KBM-7 (cell line): Measurements from ENCODE around the gene CCNY.
A peak's percentile ranks its signal among the peaks of the same experiment; 100 is the strongest.

Source experiments
- DNase-seq: peaks from one replicate; pipeline ENCODE4 v3.0.0-alpha.2; 2015
- in situ Hi-C: fragments of 300-500 bp; cut with MboI; formaldehyde crosslinking; loops from 2 replicates; pipeline ENCODE4 v1.14.3; 2020; ENCODE audit warnings: low sequenced_read_pairs, low pct_unique_long_range_greater_than_20kb, mixed read lengths

The CCNY gene

DNA sequence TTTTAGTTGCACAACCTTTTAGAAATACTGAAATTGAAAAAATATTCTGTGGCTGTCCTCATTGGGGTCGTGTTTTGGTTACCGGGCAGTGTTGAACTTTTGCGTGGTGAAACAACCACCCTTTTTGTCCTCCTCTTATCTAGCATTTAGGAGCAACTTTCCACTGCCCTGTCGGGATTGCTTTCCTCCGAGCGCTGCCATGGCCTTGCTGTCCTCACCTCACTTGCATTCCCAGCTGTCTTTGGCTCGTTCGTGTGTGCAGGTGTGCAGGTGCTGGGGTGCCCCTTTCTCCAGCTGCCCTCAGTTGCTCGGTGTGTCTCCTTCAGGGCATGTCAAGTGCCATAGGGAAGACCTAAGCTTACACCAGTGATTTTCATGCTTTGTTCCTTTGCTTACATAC is 151.9 kb downstream of the CCNY start:
- in situ Hi-C loops = no loop called here
- DNase-seq = no peak

DNA sequence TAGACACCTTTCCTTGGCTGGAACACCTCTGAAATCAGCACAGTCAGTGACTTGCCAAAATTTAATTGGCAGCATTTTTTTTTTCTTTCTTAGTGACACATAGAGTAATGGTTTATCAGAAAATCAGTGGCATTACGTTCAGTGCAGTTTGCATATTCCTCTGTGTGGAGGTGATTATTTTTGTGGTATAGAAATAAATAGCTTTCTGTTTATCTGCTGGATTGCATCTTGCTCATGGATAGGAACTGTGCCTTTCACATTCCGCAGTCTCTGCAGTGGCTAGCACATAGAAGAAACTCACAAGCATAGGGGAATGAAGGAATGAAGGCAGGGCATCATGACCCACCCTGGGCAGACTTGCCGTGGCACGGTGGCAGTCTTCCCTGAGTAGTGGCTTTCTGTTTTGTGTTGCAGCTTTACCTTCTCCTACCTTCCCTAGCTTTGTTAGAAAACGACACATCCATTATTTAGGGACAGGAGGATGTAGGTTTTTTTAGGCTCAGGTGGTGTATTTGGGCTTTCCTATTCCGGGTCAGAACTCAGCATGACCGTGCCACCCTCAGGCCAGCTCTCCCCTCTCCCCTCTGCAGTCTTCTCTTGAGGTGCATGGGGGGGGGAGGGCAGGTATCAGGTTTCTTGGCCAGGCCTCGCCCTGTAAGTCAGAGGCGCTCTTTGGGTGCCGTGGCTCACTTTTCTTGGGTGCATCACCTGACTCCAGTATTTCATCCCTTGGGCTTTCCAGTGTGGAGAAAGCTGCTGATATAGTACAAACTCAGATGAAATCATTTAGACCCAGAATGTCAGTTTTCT is 156.3 kb downstream of the CCNY start:
- no peak for DNase-seq
- in situ Hi-C loops = no loop called here

GRCh38 chr10:35493196-35494118 is 157.1 kb downstream of the CCNY start:
- in situ Hi-C loops = no loop called here
- no peak for DNase-seq

GRCh38 chr10:35495521-35496119 is 159.3 kb downstream of the CCNY start:
- in situ Hi-C loops = no loop called here
- peak; percentile 14 for DNase-seq

GRCh38 chr10:35497909-35498308 is 161.6 kb downstream of the CCNY start:
- DNase-seq = no peak
- in situ Hi-C loops = no loop called here

- no peak for DNase-seq
- in situ Hi-C loops = no loop called here
Measured at GRCh38 chr10:35498693-35499092, 162.4 kb downstream of the CCNY start.

- in situ Hi-C loops = no loop called here
- DNase-seq = no peak
Measured at GRCh38 chr10:35501923-35502322, 165.6 kb downstream of the CCNY start.

DNA sequence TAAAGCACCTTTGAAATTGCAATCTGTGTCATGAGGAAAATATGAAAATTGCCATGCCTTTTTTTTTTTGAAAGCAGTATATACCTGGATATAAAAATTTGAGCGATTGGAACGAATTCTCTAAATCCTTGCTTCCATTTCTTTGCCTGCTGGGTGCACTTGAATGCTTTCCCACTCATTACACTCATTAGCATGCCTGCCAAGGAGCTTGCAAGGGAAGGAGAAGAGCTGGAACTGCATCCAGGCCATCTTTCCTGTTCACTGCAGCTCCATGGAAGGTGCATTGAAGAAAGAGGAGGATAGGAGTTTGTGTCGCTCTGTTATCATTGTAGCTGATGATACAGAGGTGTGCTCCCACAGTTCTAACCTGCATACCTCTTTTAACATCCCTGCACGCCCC is 166.4 kb downstream of the CCNY start:
- no peak for DNase-seq
- in situ Hi-C loops = no loop called here

GRCh38 chr10:35503578-35503977 is 167.3 kb downstream of the CCNY start:
- DNase-seq = no peak
- in situ Hi-C loops = no loop called here

DNA sequence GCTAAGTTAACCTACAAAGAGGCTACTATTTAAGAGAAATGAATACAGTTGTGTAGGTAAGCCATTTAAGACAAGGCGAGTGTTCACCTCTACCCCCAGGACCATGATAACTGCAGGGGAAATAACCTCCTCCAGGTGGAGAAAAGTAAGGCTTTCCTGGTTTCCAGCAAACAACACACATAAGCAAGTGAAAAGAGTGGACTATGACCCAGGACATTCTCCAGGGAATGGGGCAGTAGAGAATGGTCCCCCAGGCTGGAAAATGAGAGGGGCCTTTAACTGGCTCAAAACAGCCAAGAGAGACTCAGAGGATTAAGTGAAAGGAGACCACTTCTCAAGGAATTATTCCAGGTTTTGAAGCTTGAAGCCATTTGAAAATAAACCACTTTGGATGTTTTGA is 167.8 kb downstream of the CCNY start:
- in situ Hi-C loops = no loop called here

DNA sequence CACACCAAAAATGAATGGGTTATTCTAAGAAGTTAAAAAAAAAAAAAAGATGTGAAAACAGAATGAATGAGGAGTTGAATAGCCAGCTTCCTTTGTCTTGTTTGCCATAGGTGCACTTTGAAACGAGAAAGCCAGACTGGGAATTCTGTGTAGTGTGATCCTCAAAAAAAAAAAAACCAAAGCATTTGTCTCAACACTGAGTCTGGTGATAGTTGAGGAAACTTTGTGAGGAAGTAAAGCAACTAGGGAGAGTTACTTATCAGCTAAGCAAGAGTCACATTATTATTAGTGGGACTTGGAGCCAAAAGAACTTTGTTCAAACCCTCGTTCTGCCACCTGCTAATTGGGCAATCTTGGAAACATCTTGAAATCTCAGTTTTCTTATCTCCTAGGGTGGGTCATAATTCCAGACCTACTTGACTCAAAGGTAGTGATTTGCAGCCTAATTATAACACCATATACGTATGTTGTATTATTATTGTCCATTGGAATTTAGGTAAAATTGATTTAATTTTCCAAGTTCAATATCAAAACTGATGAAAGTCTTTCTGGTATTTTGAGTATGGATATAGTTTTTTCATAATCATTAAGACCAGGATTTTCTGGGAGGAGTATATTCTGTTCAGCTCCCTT is 169.0 kb downstream of the CCNY start:
- in situ Hi-C loops = no loop called here
- DNase-seq = no peak

More for the DNA sequence above, 167.8 kb downstream of the CCNY start:
- no peak for DNase-seq

DNA sequence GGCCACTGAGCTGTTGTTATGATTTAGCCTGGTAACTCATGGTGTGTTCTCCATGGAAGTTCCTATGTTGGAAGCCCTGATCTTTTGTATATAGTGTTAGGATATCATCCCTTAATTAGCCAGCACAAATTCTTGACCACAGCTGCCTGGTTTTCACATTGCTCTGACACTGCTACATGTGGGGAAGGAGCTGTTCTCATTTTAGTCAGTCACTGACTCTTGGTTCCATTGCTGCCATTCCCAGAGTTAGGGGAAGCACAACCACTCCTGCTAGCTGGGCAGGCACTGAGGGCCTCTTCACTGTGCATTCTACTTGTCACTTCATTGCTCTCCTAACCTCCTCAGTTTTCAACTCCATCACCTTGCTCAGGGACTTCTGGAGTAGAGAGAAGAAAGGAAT is 170.4 kb downstream of the CCNY start:
- no peak for DNase-seq
- in situ Hi-C loops = no loop called here

DNA sequence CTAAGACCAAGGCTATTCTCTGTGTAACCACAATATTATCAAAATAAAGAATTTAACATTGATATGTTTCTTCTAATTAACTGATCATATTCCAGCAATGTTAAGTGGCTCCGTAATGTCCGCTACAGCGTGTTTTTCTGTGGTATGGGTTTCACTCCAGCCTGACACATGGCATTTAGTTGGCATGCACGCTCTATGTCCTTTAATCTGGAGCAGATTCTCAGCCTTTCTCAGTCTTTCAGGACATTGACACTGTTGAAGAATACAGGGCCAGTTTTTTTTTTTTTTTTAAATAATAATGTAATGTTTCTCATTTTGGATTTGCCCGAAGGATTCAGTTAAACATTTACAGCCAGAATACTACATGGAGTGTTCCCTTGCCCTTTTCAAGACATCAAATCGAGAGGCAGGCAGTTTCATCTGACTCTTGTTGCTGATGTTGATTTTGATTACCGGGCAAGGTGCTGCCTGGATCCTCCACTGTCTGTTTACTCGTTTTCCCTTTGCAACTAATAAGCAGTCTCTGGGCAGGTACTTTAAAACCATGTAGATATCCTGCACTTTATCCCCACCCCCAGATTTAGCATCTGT is 171.3 kb downstream of the CCNY start:
- no peak for DNase-seq
- in situ Hi-C loops = no loop called here

- in situ Hi-C loops = no loop called here
Measured at GRCh38 chr10:35508647-35509046, 172.3 kb downstream of the CCNY start.

DNA sequence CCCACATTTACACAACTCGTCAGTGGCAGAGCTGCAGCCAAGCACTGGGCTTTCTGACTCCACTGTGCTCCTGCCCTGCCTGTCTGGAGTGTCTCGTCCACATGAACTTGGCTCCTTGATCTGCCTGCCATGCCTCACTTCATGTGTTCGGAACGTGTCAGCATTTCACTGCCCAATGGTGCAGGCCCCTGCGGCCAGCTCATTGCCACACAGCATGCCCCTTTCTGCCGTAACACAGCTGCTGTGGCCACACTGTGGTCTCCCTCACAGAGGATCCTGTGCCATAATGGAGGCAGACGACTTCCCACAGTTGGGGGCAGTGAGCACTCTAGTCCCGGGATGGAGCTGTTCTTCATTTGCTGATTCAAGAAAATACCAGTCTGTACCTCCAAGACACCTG is 174.6 kb downstream of the CCNY start:
- in situ Hi-C loops = no loop called here

More at GRCh38 chr10:35508647-35509046, 172.3 kb downstream of the CCNY start:
- no peak for DNase-seq

GRCh38 chr10:35511647-35512046 is 175.3 kb downstream of the CCNY start:
- in situ Hi-C loops = no loop called here
- peak; percentile 49 for DNase-seq

More for the DNA sequence above, 174.6 kb downstream of the CCNY start:
- DNase-seq = no peak

DNA sequence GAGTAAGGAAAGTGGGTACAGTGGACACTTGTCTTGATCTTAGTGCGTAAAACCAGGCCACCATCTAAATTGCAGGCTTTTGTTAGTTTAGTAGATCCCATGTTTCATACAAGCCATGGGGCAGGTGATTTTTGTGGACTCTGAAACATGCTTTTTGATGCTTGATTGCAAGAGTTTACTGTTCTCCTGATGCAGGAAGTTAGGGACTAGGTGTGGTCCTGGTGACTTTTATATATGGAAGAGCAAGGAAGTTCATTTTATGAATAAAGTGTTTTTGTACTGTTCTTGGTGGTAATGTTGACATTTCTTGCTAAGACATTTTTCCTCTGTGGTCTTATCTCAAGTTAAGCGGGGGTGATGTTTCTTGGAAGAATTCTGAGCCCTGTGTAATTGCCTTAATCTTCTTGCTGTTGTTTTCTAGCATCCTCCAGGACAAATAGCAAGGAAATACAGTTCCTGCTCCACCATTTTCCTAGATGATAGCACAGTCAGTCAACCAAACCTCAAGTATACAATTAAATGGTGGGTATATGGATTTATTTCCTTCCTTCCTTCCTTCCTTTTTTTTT is 179.9 kb downstream of the CCNY start:
- DNase-seq = no peak
- in situ Hi-C loops = no loop called here

DNA sequence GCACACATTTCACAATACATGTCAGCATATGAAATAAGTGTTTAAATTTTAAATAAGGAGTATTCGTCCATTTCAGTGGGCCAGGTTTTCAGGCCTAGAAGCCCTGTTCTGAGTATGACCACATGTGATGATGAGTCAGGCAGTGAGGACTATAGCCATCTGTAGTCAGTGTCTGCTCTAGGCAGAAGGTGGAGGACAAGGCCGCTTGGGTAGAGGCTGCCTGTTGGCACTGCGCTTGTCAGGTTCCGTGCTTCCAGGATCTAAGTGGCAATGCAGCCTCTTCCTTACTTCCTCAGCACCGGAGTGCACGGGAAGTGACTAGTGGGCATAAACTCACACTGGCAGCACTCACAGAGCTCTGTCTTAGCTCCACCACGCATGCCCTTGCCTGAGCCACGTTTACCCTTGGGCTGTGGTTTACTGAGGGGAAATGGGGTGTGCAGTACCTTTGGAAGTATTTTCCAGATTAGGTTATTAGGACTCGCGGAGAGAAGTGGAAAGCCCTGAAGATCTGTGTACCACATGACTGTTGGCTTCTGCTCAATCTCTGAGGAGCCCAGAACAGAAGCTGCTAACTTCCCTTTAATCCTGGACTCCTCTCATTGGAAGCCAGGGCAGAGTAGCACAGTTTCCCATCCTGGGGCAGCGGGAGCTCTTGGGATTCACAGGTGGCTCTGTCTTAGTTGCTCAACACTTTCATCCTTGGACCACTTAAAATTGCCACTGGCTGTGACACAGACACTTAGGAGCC is 181.3 kb downstream of the CCNY start:
- in situ Hi-C loops = no loop called here
- DNase-seq = no peak
